ENCODE measurements around the gene PIK3R5. TPM values are rescaled to one million over a fixed set of nuclear protein-coding genes. Genes with fewer than 3 reads are reported as not detected.

The PIK3R5 gene
- total and polyA plus RNA-seq, 2 donors (not counting 1 experiment from before 2014, with no cell fraction given), result 63.1 to 70.0 TPM

DNA sequence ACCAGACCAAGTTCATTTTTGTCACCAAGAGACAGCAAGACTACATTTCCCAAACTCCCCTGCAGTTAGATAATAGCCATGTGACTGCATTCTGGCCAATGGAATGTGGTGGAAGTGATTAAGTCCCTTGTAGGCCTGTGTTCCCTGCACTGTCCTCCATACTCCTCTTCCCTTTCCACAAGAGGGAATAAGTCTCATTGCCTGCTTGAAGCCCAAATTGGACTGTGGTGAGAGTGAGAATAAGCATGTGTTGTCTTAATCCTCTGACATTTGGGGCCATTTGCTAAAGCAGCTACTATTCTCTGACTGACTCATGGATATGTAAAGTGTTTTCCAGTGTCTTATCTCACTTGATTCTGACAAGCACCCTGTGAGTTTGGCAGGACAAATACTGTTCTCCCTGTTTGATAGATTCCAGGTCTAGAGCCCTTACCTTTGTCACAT is 118.7 kb downstream of the PIK3R5 start:
- H3K9ac ChIP-seq (ENCODE audit: low read length), result no peak overlapping the region
- H4K20me1 ChIP-seq (ENCODE audit: control insufficient read depth, insufficient read depth, low read length, poor library complexity, severe bottlenecking), result no peaks in the 10 kb centered on the region
- ATAC-seq (ENCODE audit: low read depth), result peak; percentile 21
- no peak for DNase-seq
- Mint-ChIP-seq H3K4me3 (no peak overlapping the region), H3K9me3 (ENCODE audit: insufficient read depth) (peaks cover 4% of the 10 kb centered on the region), H3K4me1 (peaks cover 32% of the 10 kb centered on the region), H3K27ac (no peak overlapping the region), H3K27me3 (peaks cover under 1% of the 10 kb centered on the region)
- no peaks in the 10 kb centered on the region for H3K36me3 ChIP-seq (replicated peaks in 1 of 2; ENCODE audit: control extremely low read depth in 1 of 2, control insufficient read depth in 1 of 2, extremely low read depth in 1 of 2, insufficient read depth in 2 of 2, low read length in 1 of 2)
- POLR2A ChIA-PET, result no interaction called here
- H3K27me3 ChIP-seq (replicated peaks in 1 of 4; ENCODE audit: control extremely low read depth in 1 of 4, control insufficient read depth in 3 of 4, insufficient read depth in 4 of 4, low read length in 3 of 4), result no peaks in the 10 kb centered on the region
- H3K79me2 ChIP-seq (ENCODE audit: control insufficient read depth, insufficient read depth, low read length), result no peaks in the 10 kb centered on the region
- CTCF ChIA-PET, result no interaction called here
- no peak overlapping the region for H3K27ac ChIP-seq (ENCODE audit: low read length in 2 of 2)
- no peak overlapping the region for H2AFZ ChIP-seq (ENCODE audit: insufficient read depth, low read depth, low read length, poor library complexity, severe bottlenecking)
- H3K4me1 ChIP-seq (ENCODE audit: control insufficient read depth in 2 of 2, insufficient read depth in 2 of 2, low read length in 2 of 2), result peaks cover 18 to 33% of the 10 kb centered on the region in 2 donors
- peaks cover 0 to 3% (median 0%) of the 10 kb centered on the region in 3 donors for H3K9me3 ChIP-seq (ENCODE audit: control extremely low read depth in 1 of 3, control insufficient read depth in 2 of 3, insufficient read depth in 1 of 3, low read length in 2 of 3)
- H3K4me2 ChIP-seq (replicated peaks; ENCODE audit: low read depth, low read length, poor library complexity, severe bottlenecking), result no peak overlapping the region
- intact Hi-C loops (cut with micrococcal nuclease), result no loop called here
- no peak for TF ChIP-seq EZH2 (IDR thresholded peaks at IDR 0.05; ENCODE audit: borderline replicate concordance, insufficient read depth, low read depth, low read length, poor library complexity, severe bottlenecking)
- TF ChIP-seq, protein P1, sequence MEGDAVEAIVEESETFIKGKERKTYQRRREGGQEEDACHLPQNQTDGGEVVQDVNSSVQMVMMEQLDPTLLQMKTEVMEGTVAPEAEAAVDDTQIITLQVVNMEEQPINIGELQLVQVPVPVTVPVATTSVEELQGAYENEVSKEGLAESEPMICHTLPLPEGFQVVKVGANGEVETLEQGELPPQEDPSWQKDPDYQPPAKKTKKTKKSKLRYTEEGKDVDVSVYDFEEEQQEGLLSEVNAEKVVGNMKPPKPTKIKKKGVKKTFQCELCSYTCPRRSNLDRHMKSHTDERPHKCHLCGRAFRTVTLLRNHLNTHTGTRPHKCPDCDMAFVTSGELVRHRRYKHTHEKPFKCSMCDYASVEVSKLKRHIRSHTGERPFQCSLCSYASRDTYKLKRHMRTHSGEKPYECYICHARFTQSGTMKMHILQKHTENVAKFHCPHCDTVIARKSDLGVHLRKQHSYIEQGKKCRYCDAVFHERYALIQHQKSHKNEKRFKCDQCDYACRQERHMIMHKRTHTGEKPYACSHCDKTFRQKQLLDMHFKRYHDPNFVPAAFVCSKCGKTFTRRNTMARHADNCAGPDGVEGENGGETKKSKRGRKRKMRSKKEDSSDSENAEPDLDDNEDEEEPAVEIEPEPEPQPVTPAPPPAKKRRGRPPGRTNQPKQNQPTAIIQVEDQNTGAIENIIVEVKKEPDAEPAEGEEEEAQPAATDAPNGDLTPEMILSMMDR (IDR thresholded peaks at IDR 0.05), result no peak
- no peak overlapping the region for H3K4me3 ChIP-seq (ENCODE audit: control extremely low read depth in 1 of 5, extremely low read depth in 1 of 5, insufficient read depth in 1 of 5, low read depth in 2 of 5, low read length in 4 of 5)

DNA sequence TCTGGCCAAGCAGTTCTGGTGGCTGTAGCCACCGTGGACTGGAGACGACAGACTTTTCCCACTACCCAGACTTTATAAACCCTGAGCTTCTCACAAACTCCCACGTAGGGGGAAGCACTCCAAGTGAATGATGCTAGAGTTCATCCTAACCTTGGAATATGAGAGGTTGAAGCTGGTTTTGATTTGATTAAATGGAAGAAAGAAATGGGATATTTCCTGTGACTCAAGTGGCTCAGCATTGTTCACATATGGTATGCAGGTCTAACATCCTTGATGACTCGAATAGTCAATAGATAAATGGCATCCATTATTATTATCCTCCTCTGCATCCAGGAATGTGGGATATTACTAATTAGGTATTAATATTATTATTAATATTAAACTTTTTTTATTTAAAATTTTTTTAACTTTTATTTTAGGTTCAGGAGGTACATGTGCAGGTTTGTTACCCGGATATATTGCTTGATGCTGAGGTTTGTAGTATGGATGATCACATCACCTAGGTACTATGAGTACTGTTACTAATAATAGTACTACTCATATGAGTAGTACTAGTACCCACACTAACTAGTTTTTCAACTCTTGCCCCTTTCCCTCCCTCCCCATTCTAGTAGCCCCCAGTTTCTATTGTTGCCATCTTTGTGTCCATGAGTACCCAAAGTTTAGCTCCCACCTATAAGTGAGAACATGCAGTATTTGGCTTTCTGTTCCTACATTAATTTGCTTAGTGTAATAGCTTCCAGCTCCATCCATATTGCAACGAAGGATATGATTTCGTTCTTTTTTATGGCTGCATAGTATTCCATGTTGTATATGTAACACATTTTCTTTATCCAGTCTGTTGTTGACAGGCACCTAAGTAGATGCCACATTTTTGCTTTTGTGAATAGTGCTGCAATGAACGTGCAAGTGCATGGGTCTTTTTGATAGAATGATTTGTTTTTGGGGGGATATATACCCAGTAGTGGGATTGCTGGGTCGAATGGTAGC is 121.0 kb downstream of the PIK3R5 start:
- peaks cover 22% of the 10 kb centered on the region for H3K4me1 Mint-ChIP-seq
- peaks cover 13 to 24% of the 10 kb centered on the region in 2 donors for H3K4me1 ChIP-seq (ENCODE audit: control insufficient read depth in 2 of 2, insufficient read depth in 2 of 2, low read length in 2 of 2)
- ATAC-seq (ENCODE audit: low read depth) (no peak), DNase-seq (no peak)
- H3K27me3 ChIP-seq (replicated peaks in 1 of 4; ENCODE audit: control extremely low read depth in 1 of 4, control insufficient read depth in 3 of 4, insufficient read depth in 4 of 4, low read length in 3 of 4), result no peaks in the 10 kb centered on the region
- TF ChIP-seq, protein P1 (IDR thresholded peaks at IDR 0.05), result no peak
- TF ChIP-seq EZH2 (IDR thresholded peaks at IDR 0.05; ENCODE audit: borderline replicate concordance, insufficient read depth, low read depth, low read length, poor library complexity, severe bottlenecking), result no peak
- H3K9me3 ChIP-seq (ENCODE audit: control extremely low read depth in 1 of 3, control insufficient read depth in 2 of 3, insufficient read depth in 1 of 3, low read length in 2 of 3), result no peaks in the 10 kb centered on the region
- H3K4me3 Mint-ChIP-seq, result no peak overlapping the region
- CTCF ChIA-PET, result interaction anchor here (1.3 to 2.8 kb wide), 2 partner anchors 12 to 59 kb away, joined by 3 to 9 read pairs; no protein-coding TSS in a partner anchor
- H3K27me3 Mint-ChIP-seq, result no peaks in the 10 kb centered on the region
- peak overlapping the region; percentile 3 for H3K4me2 ChIP-seq (replicated peaks; ENCODE audit: low read depth, low read length, poor library complexity, severe bottlenecking)
- WGBS (ENCODE audit: insufficient coverage), result no CpG with 5 or more reads among the region's 9 CpGs
- H3K36me3 ChIP-seq (replicated peaks in 1 of 2; ENCODE audit: control extremely low read depth in 1 of 2, control insufficient read depth in 1 of 2, extremely low read depth in 1 of 2, insufficient read depth in 2 of 2, low read length in 1 of 2), result no peaks in the 10 kb centered on the region
- no peaks in the 10 kb centered on the region for H3K79me2 ChIP-seq (ENCODE audit: control insufficient read depth, insufficient read depth, low read length)
- no peak overlapping the region for H3K4me3 ChIP-seq (ENCODE audit: control extremely low read depth in 1 of 5, extremely low read depth in 1 of 5, insufficient read depth in 1 of 5, low read depth in 2 of 5, low read length in 4 of 5)
- intact Hi-C loops (cut with micrococcal nuclease), result no loop called here
- H4K20me1 ChIP-seq (ENCODE audit: control insufficient read depth, insufficient read depth, low read length, poor library complexity, severe bottlenecking), result no peaks in the 10 kb centered on the region
- peaks cover 4% of the 10 kb centered on the region for H3K9me3 Mint-ChIP-seq (ENCODE audit: insufficient read depth)
- H3K27ac Mint-ChIP-seq, result no peak overlapping the region
- no peak overlapping the region for H2AFZ ChIP-seq (ENCODE audit: insufficient read depth, low read depth, low read length, poor library complexity, severe bottlenecking)
- H3K27ac ChIP-seq (ENCODE audit: low read length in 2 of 2), result peak overlapping the region in 1 of 2 donors; percentile 23
- H3K9ac ChIP-seq (ENCODE audit: low read length), result no peak overlapping the region
- POLR2A ChIA-PET, result interaction anchor here (1.6 kb wide), 1 partner anchor 37 kb away, joined by 3 read pairs; no protein-coding TSS in a partner anchor

Measured in B cell (primary cell).